ENCODE data around the gene IL1R2.

DNA sequence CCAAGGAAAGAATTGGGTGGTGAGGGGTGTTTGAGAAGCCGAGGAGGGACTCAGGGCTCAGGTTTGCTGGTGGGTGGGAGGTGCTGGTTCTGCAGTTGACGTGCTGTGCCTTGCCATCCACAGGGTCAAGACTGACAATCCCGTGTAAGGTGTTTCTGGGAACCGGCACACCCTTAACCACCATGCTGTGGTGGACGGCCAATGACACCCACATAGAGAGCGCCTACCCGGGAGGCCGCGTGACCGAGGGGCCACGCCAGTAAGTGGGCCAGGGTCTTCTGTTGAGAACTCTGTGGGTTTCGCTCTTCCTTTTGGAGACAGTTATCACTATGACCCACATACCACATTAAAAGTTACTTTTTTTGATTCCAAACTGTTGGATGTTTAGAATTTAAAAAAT, 32.6 kb downstream of the IL1R2 start:
- TF ChIP-seq, protein P1, sequence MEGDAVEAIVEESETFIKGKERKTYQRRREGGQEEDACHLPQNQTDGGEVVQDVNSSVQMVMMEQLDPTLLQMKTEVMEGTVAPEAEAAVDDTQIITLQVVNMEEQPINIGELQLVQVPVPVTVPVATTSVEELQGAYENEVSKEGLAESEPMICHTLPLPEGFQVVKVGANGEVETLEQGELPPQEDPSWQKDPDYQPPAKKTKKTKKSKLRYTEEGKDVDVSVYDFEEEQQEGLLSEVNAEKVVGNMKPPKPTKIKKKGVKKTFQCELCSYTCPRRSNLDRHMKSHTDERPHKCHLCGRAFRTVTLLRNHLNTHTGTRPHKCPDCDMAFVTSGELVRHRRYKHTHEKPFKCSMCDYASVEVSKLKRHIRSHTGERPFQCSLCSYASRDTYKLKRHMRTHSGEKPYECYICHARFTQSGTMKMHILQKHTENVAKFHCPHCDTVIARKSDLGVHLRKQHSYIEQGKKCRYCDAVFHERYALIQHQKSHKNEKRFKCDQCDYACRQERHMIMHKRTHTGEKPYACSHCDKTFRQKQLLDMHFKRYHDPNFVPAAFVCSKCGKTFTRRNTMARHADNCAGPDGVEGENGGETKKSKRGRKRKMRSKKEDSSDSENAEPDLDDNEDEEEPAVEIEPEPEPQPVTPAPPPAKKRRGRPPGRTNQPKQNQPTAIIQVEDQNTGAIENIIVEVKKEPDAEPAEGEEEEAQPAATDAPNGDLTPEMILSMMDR (IDR thresholded peaks at IDR 0.05): no peak
- TF ChIP-seq POLR2AphosphoS5 (IDR thresholded peaks at IDR 0.05): no peak
- TF ChIP-seq POLR2A (IDR thresholded peaks at IDR 0.05): no peak
